Calu3 (cell line): Measurements from ENCODE around the gene SVOP. TPM values are rescaled to one million over a fixed set of nuclear protein-coding genes. Genes with fewer than 3 reads are reported as not detected.

Source experiments
- BruUV-seq: library from RNA; stranded (reverse); fragments of 400-500 nt; replicated peaks from 2 replicates; lab custom pipeline; 2021; lab: Mats Ljungman, UMichigan
- CTCF ChIA-PET: fragments of 300-600 bp; sonication (Branson Sonifier 250); formaldehyde crosslinking; loops from one replicate; lab custom pipeline; 2022; ENCODE audit warnings: antibody characterized with exemption; lab: Charles Lee
- DNase-seq: peaks from one replicate; pipeline ENCODE4 v3.0.0; 2022
- H3K27ac Mint-ChIP-seq: one replicate; pipeline ENCODE4 v1.8.0; 2022; ENCODE audit warnings: mixed read lengths; ENCODE audit not compliant: unreplicated experiment
- H3K27me3 Mint-ChIP-seq: one replicate; pipeline ENCODE4 v1.8.0; 2022; ENCODE audit warnings: mixed read lengths; ENCODE audit not compliant: unreplicated experiment
- H3K36me3 Mint-ChIP-seq: one replicate; pipeline ENCODE4 v1.8.0; 2022; ENCODE audit warnings: mild to moderate bottlenecking, moderate library complexity, mixed read lengths; ENCODE audit not compliant: insufficient read depth, unreplicated experiment
- H3K4me1 Mint-ChIP-seq: one replicate; pipeline ENCODE4 v1.8.0; 2022; ENCODE audit warnings: mild to moderate bottlenecking, low read depth, mixed read lengths; ENCODE audit not compliant: unreplicated experiment
- H3K4me3 Mint-ChIP-seq: one replicate; pipeline ENCODE4 v1.8.0; 2022; ENCODE audit warnings: mild to moderate bottlenecking, low read depth, moderate library complexity, mixed read lengths; ENCODE audit not compliant: unreplicated experiment
- H3K9me3 Mint-ChIP-seq: one replicate; pipeline ENCODE4 v1.8.0; 2022; ENCODE audit warnings: low read depth, mixed read lengths; ENCODE audit not compliant: unreplicated experiment
- CTCF ChIP-seq: fragments of 200-600 bp; IDR thresholded peaks from one replicate; pipeline ENCODE4 v1.8.0; 2022; ENCODE audit warnings: antibody characterized with exemption; ENCODE audit not compliant: unreplicated experiment
- intact Hi-C: fragments of 100-400 bp; cut with micrococcal nuclease; formaldehyde crosslinking; loops from one replicate; pipeline ENCODE4 v1.10.0; 2022; ENCODE audit not compliant: unreplicated experiment
- total RNA-seq: library from RNA; stranded (reverse); gene quantifications from 2 replicates; pipeline ENCODE4 v1.2.3, GENCODE V29; 2022

The SVOP gene
- total RNA-seq, 1 experiment from 2014 or later: not detected

DNA sequence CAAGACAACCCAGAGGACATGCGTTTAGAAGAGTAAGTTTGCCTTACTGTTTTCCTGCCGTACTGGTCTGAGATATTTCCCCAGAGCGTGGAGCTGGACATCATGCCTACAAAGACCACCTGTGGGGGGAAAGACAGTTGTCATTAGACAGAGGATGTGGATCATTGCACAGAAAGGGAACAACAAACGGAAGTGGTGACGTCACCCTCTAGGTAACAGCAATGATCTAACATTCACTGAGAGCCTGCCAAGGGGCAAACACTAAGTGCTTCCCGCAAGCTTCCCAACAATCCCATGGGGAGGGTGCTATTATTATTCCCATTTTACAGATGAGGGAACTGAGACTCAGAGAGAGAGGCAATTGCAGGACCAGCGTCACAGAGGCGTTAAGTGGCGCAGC lies 48.5 kb downstream of the SVOP start:
- H3K4me1 Mint-ChIP-seq: no peaks in the 10 kb centered on the region
- no peaks in the 10 kb centered on the region for H3K36me3 Mint-ChIP-seq
- H3K27me3 Mint-ChIP-seq: peaks cover 78% of the 10 kb centered on the region
- H3K9me3 Mint-ChIP-seq: no peaks in the 10 kb centered on the region
- TF ChIP-seq CTCF: no peak
- BruUV-seq: no TSS peak
- H3K4me3 Mint-ChIP-seq: no peak overlapping the region
- DNase-seq: no peak
- H3K27ac Mint-ChIP-seq: no peak overlapping the region
- intact Hi-C loops: no loop called here
- CTCF ChIA-PET: interaction anchor here (0.6 kb wide), 1 partner anchor 92 kb away, joined by 5 read pairs; no protein-coding TSS in a partner anchor

- Mint-ChIP-seq H3K27me3 (peaks cover 63% of the 10 kb centered on the region), H3K9me3 (no peaks in the 10 kb centered on the region), H3K27ac (no peak overlapping the region), H3K4me3 (no peak overlapping the region), H3K36me3 (no peaks in the 10 kb centered on the region), H3K4me1 (no peaks in the 10 kb centered on the region)
- DNase-seq: no peak
- intact Hi-C loops: loop anchor here (10.0 kb wide), 1 partner anchor 125 kb away; the partner anchor contains the start of genes ALKBH2 and UNG
- CTCF ChIA-PET: no interaction called here
- no peak for TF ChIP-seq CTCF
- no TSS peak for BruUV-seq
Measured at GRCh38 chr12:108969622-108970021, 51.2 kb downstream of the SVOP start.

GRCh38 chr12:108967869-108968540 lies 52.9 kb downstream of the SVOP start:
- no peak for DNase-seq
- BruUV-seq: no TSS peak
- peak; percentile 51 for TF ChIP-seq CTCF
- Mint-ChIP-seq H3K27me3 (peaks cover 49% of the 10 kb centered on the region), H3K4me3 (no peak overlapping the region), H3K4me1 (no peaks in the 10 kb centered on the region), H3K36me3 (no peaks in the 10 kb centered on the region), H3K27ac (no peak overlapping the region), H3K9me3 (no peaks in the 10 kb centered on the region)
- intact Hi-C loops: loop anchor here (10.0 kb wide), 1 partner anchor 127 kb away; the partner anchor contains the start of genes ALKBH2 and UNG
- CTCF ChIA-PET: interaction anchor here (0.6 kb wide), 1 partner anchor 47 kb away, joined by 4 read pairs; no protein-coding TSS in a partner anchor

- Mint-ChIP-seq H3K9me3 (no peaks in the 10 kb centered on the region), H3K27ac (no peak overlapping the region)
Measured at GRCh38 chr12:108966378-108967151, 54.3 kb downstream of the SVOP start.

More at GRCh38 chr12:108966378-108967151, 54.3 kb downstream of the SVOP start:
- BruUV-seq: no TSS peak
- no peaks in the 10 kb centered on the region for H3K4me1 Mint-ChIP-seq
- CTCF ChIA-PET: no interaction called here
- intact Hi-C loops: loop anchor here (10.0 kb wide), 1 partner anchor 128 kb away; the partner anchor contains the start of genes ALKBH2 and UNG
- DNase-seq: no peak
- TF ChIP-seq CTCF: no peak
- peaks cover 34% of the 10 kb centered on the region for H3K27me3 Mint-ChIP-seq
- no peak overlapping the region for H3K4me3 Mint-ChIP-seq
- H3K36me3 Mint-ChIP-seq: no peaks in the 10 kb centered on the region
